K562 (cell line): Measurements from ENCODE around the gene WNK2. TPM values are rescaled to one million over a fixed set of nuclear protein-coding genes. Genes with fewer than 3 reads are reported as not detected.

Source experiments
- ATAC-seq: fragments of 200-7000 bp; cut with Tn5 transposase; 3 replicates; pipeline ENCODE4 v1.9.1; 2020; ENCODE audit warnings: moderate library complexity
- BruUV-seq: library from RNA; stranded (reverse); fragments of 400-500 nt; replicated peaks from 2 replicates; lab custom pipeline; 2021; lab: Mats Ljungman, UMichigan
- CTCF ChIA-PET: fragments of 300-600 bp; formaldehyde crosslinking; extraction: SDS; loops from one replicate; lab custom pipeline; 2021; ENCODE audit warnings: low intra/inter-chr PET ratio; lab: Yijun Ruan, JAX
- POLR2A ChIA-PET: fragments of 300-600, 350-650 bp; sonication (Branson Sonifier 250); formaldehyde crosslinking; extraction: SDS; loops from one replicate; lab custom pipeline; 2021; ENCODE audit warnings: antibody characterized with exemption, inconsistent platforms; lab: Yijun Ruan, JAX
- DNase-seq, 4 experiments: peaks; one replicate each; pipeline versions ENCODE4 v3.0.0 to v3.0.0-alpha.2; 2011 to 2018; ENCODE audit warnings: low spot score in 3 of 4, mixed read lengths in 3 of 4; ENCODE audit errors: extremely low read depth in 1 of 4
- FAIRE-seq: peaks from 2 replicates; lab custom pipeline; 2011; peaks lifted over from hg19 to GRCh38; lab: Jason Lieb, UNC
- H2AFZ ChIP-seq: 2 replicates; pipeline ENCODE4 v1.6.0; 2011; ENCODE audit warnings: low read depth, low read length, control low read depth, inconsistent platforms
- H3K27ac ChIP-seq: fragments of 200-600 bp; 3 replicates; pipeline ENCODE4 v1.8.0; 2011; ENCODE audit warnings: low read depth, mild to moderate bottlenecking, control low read depth, inconsistent platforms, low read length, moderate library complexity, mixed read lengths; ENCODE audit errors: extremely low read depth
- H3K27me3 ChIP-seq, 2 experiments: fragments of 300-600 bp in 1 of 2; 2 replicates in 1 of 2; 3 replicates in 1 of 2; pipeline versions ENCODE4 v1.6.0 to v1.8.0; 2011; ENCODE audit warnings: inconsistent platforms in 2 of 2, low read length in 2 of 2, mild to moderate bottlenecking in 1 of 2, mixed read lengths in 1 of 2, moderate library complexity in 1 of 2; ENCODE audit not compliant: control insufficient read depth in 2 of 2, insufficient read depth in 2 of 2
- H3K36me3 ChIP-seq: fragments of 300-600 bp; 3 replicates; pipeline ENCODE4 v1.8.0; 2011; ENCODE audit warnings: mild to moderate bottlenecking, low read length, inconsistent platforms; ENCODE audit not compliant: control insufficient read depth, insufficient read depth
- H3K4me1 ChIP-seq, 2 experiments: fragments of 200-600 bp in 1 of 2; replicated peaks in 1 of 2; 2 replicates in 1 of 2; 3 replicates in 1 of 2; pipeline versions ENCODE4 v1.5.1 to v1.8.0; 2011; ENCODE audit warnings: inconsistent platforms in 2 of 2, low read length in 2 of 2, mild to moderate bottlenecking in 1 of 2, mixed read lengths in 1 of 2, moderate library complexity in 1 of 2; ENCODE audit not compliant: control insufficient read depth in 2 of 2, insufficient read depth in 2 of 2
- H3K4me2 ChIP-seq: 2 replicates; pipeline ENCODE4 v1.6.1; 2011; ENCODE audit warnings: low read length, control low read depth, inconsistent platforms, mixed read lengths; ENCODE audit not compliant: insufficient read depth
- H3K4me3 ChIP-seq: fragments of 200-600 bp; sonication (generic), shearing (Covaris generic); 2 replicates; pipeline ENCODE4 v1.5.1; 2016; ENCODE audit warnings: control low read depth, inconsistent platforms
- H3K79me2 ChIP-seq: fragments of 200-600 bp; 3 replicates; pipeline ENCODE4 v1.8.0; 2011; ENCODE audit warnings: low read length, inconsistent platforms; ENCODE audit not compliant: control insufficient read depth, insufficient read depth
- H3K9ac ChIP-seq, 2 experiments: 2 replicates each; pipeline versions ENCODE4 v1.6.0 to v1.6.1; 2011; ENCODE audit warnings: low read depth in 2 of 2, low read length in 2 of 2, control low read depth in 1 of 2, inconsistent platforms in 1 of 2, mild to moderate bottlenecking in 1 of 2, mixed read lengths in 1 of 2; ENCODE audit not compliant: insufficient read depth in 1 of 2
- H3K9me1 ChIP-seq: one replicate; pipeline ENCODE4 v1.6.0; 2011; ENCODE audit warnings: inconsistent platforms, mild to moderate bottlenecking, low read length, moderate library complexity; ENCODE audit not compliant: control insufficient read depth, insufficient read depth
- H3K9me3 ChIP-seq: replicated peaks from 2 replicates; pipeline ENCODE4 v1.5.1; 2011; ENCODE audit warnings: low read depth, low read length, inconsistent platforms; ENCODE audit not compliant: control insufficient read depth, insufficient read depth
- H4K20me1 ChIP-seq: replicated peaks from 2 replicates; pipeline ENCODE4 v1.6.1; 2011; ENCODE audit warnings: low read length, inconsistent platforms, mixed read lengths; ENCODE audit not compliant: control insufficient read depth, insufficient read depth
- E4F1 ChIP-seq: fragments of 250-450 bp; sonication (Bioruptor Pico); IDR thresholded peaks from 2 replicates; pipeline ENCODE4 v1.5.0; 2021; ENCODE audit warnings: mild to moderate bottlenecking, borderline replicate concordance
- GTF2E2 ChIP-seq: fragments of 200-800 bp; sonication (Bioruptor generic); IDR thresholded peaks from 2 replicates; pipeline ENCODE4 v1.6.1; 2016; ENCODE audit warnings: missing genetic modification characterization, missing compliant biosample characterization
- MAFG ChIP-seq: fragments of 450-650 bp; conservative IDR thresholded peaks from 2 replicates; pipeline ENCODE4 v1.6.1; 2016; ENCODE audit warnings: missing genetic modification characterization, missing compliant biosample characterization
- MXI1 ChIP-seq: IDR thresholded peaks from 2 replicates; pipeline ENCODE4 v1.6.1; 2011; ENCODE audit warnings: low read depth, mild to moderate bottlenecking, improper control_type of control experiment, low read length
- NR0B1 ChIP-seq: fragments of 450-650 bp; IDR thresholded peaks from one replicate; pipeline ENCODE4 v1.6.1; 2018; ENCODE audit warnings: mild to moderate bottlenecking, moderate library complexity; ENCODE audit not compliant: partially characterized antibody
- POLR2B ChIP-seq: fragments of 450-650 bp; IDR thresholded peaks from 2 replicates; pipeline ENCODE4 v1.6.1; 2018; ENCODE audit warnings: low read depth; ENCODE audit not compliant: partially characterized antibody
- RBFOX2 ChIP-seq: fragments of 200-400 bp; formaldehyde crosslinking; IDR thresholded peaks from 2 replicates; pipeline ENCODE4 v1.6.1; 2017; ENCODE audit warnings: low read depth, mild to moderate bottlenecking, low read length, moderate library complexity
- SAP30 ChIP-seq: fragments of 200-600 bp; sonication (generic); IDR thresholded peaks from 2 replicates; pipeline ENCODE4 v1.6.1; 2012; ENCODE audit warnings: borderline replicate concordance, low read depth, mild to moderate bottlenecking, moderate library complexity, low read length, control low read depth, inconsistent platforms; ENCODE audit not compliant: insufficient read depth, poor library complexity, severe bottlenecking
- SREBF2 ChIP-seq: sonication (generic); formaldehyde crosslinking; IDR thresholded peaks from 2 replicates; pipeline ENCODE4 v1.4.0; 2020; ENCODE audit warnings: mild to moderate bottlenecking, missing genetic modification reagents
- TBL1XR1 ChIP-seq, 2 experiments: IDR thresholded peaks; 2 replicates each; pipeline ENCODE4 v1.6.1; 2012; ENCODE audit warnings: improper control_type of control experiment in 2 of 2, low read length in 2 of 2, mild to moderate bottlenecking in 1 of 2
- TRIM25 ChIP-seq: fragments of 450-650 bp; IDR thresholded peaks from 2 replicates; pipeline ENCODE4 v1.7.0; 2016; ENCODE audit warnings: borderline replicate concordance
- ZC3H11A ChIP-seq: IDR thresholded peaks from 2 replicates; pipeline ENCODE4 v1.6.1; 2012; ENCODE audit warnings: low read depth, low read length, improper control_type of control experiment
- ZNF511 ChIP-seq: sonication (generic); formaldehyde crosslinking; IDR thresholded peaks from 2 replicates; pipeline ENCODE4 v1.8.0; 2022; ENCODE audit warnings: mild to moderate bottlenecking, missing genetic modification reagents
- WGBS: fragments of 100-300 bp; shearing (Covaris generic); methylation state at CpG from one replicate; pipeline ENCODE4 v1.1.6; 2016; ENCODE audit warnings: low coverage, mixed read lengths; ENCODE audit not compliant: insufficient coverage; ENCODE audit errors: missing lambda C conversion rate; 5-methylcytosine and 5-hydroxymethylcytosine counted together
- in situ Hi-C: fragments of 300-500 bp; cut with MboI; formaldehyde crosslinking; loops from 4 replicates; pipeline ENCODE4 v1.15.0; 2018; ENCODE audit warnings: inconsistent platforms, mixed read lengths
- intact Hi-C: fragments of 100-400 bp; cut with micrococcal nuclease; formaldehyde crosslinking; loops from 2 replicates; pipeline ENCODE4 v1.14.2; 2022
- polyA plus RNA-seq, 8 experiments: library from polyadenylated mRNA; depleted of rRNA in 4 of 8; stranded (reverse) in 5 of 8; unstranded in 3 of 8; fragments of >200 nt; fragmentation: Nextera tagmentation in 2 of 8; fragmentation: Illumina TruSeq in 1 of 8; extraction: Ambion mirVana in 2 of 8; extraction: Trizol in 1 of 8; gene quantifications; 2 replicates each; pipeline versions ENCODE4 v1.2.1 to v1.2.3, GENCODE V29; 2011 to 2014; ENCODE audit warnings: inconsistent platforms in 1 of 8, missing spikeins in 1 of 8
- total RNA-seq, 7 experiments: library from RNA; depleted of rRNA in 6 of 7; stranded (reverse); fragments of >200 nt in 6 of 7; fragmentation: Illumina TruSeq in 2 of 7; extraction: Trizol in 2 of 7; gene quantifications; 2 replicates each; pipeline versions ENCODE4 v1.2.1 to v1.2.3, GENCODE V29; 2011 to 2021; ENCODE audit warnings: low replicate concordance in 1 of 7

The WNK2 gene
- total and polyA plus RNA-seq, 9 of the 15 experiments (the other 6 are each of a cell fraction or from before 2014, with no cell fraction given): 0.36 to 3.3 (median 0.64) TPM; not detected in 2

GRCh38 chr9:93265301-93265971, 81.5 kb downstream of the WNK2 start (continued):
- TF ChIP-seq E4F1 (no peak), ZNF511 (no peak), SREBF2 (CRISPR knock-in tag) (no peak), TRIM25 (no peak)

GRCh38 chr9:93265972-93266371, 82.0 kb downstream of the WNK2 start:
- Histone ChIP-seq H3K79me2 (no peaks in the 10 kb centered on the region), H3K9me1 (peaks cover 2% of the 10 kb centered on the region), H2AFZ (no peak overlapping the region), H3K9me3 (no peaks in the 10 kb centered on the region), H3K27me3 (peaks cover 17 to 76% of the 10 kb centered on the region in 2 experiments), H3K9ac (no peak overlapping the region), H4K20me1 (peaks cover 17% of the 10 kb centered on the region), H3K4me3 (no peak overlapping the region), H3K4me2 (no peak overlapping the region), H3K4me1 (peaks cover 0 to 9% of the 10 kb centered on the region in 2 experiments; a peak in 1 of 5 replicates), H3K36me3 (no peaks in the 10 kb centered on the region), H3K27ac (no peak overlapping the region)
- TF ChIP-seq POLR2B (no peak), SAP30 (no peak), TBL1XR1 (IDR thresholded peaks at IDR 0.05; ENCODE audit: low read length in 2 of 2) (no peak), ZC3H11A (no peak), GTF2E2 (no peak), NR0B1 (no peak), MXI1 (no peak), MAFG (tag) (no peak), RBFOX2 (no peak)
- FAIRE-seq (no peak), ATAC-seq (no peak), DNase-seq (peak in 2 of 4 experiments; percentile 6 to 9)
- WGBS: under 1% methylated on average over 6 of the region's 6 CpGs
- CTCF ChIA-PET: no interaction called here
- in situ Hi-C loops: no loop called here
- no TSS peak for BruUV-seq
- intact Hi-C loops: no loop called here
- POLR2A ChIA-PET: interaction anchor here (0.7 to 0.8 kb wide), 2 partner anchors 51 kb away, joined by 3 read pairs; no protein-coding TSS in a partner anchor
